Mucosa of rectum (tissue), 2 donors: ENCODE measurements around the gene THSD7A.

Experiments
- H3K27ac ChIP-seq, 2 donors: one replicate each; pipeline ENCODE4 v1.7.0; 2013; ENCODE audit warnings: inconsistent platforms in 2 of 2, low read depth in 2 of 2, low read length in 2 of 2
- H3K27me3 ChIP-seq, 2 donors: one replicate each; pipeline ENCODE4 v1.7.0; 2013; ENCODE audit warnings: low read length in 2 of 2; ENCODE audit not compliant: control insufficient read depth in 2 of 2, insufficient read depth in 2 of 2
- H3K36me3 ChIP-seq, 2 donors: one replicate each; pipeline ENCODE4 v1.7.0; 2013; ENCODE audit warnings: low read length in 2 of 2; ENCODE audit not compliant: control insufficient read depth in 2 of 2, insufficient read depth in 2 of 2
- H3K4me1 ChIP-seq, 2 donors: one replicate each; pipeline ENCODE4 v1.7.0; 2013; ENCODE audit warnings: low read length in 2 of 2, mild to moderate bottlenecking in 1 of 2; ENCODE audit not compliant: control insufficient read depth in 2 of 2, insufficient read depth in 2 of 2
- H3K4me3 ChIP-seq, 2 donors: one replicate each; pipeline ENCODE4 v1.7.0; 2013; ENCODE audit warnings: low read length in 2 of 2
- H3K9ac ChIP-seq, 2 donors: one replicate each; pipeline ENCODE4 v1.7.0; 2013; ENCODE audit warnings: low read length in 2 of 2, low read depth in 1 of 2, mild to moderate bottlenecking in 1 of 2
- H3K9me3 ChIP-seq, 2 donors: one replicate each; pipeline ENCODE4 v1.7.0; 2013; ENCODE audit warnings: low read length in 2 of 2; ENCODE audit not compliant: control insufficient read depth in 2 of 2
- donor health status: healthy.
- donor health status: Normal muscosa, but diverticular disease.

THSD7A gene

DNA sequence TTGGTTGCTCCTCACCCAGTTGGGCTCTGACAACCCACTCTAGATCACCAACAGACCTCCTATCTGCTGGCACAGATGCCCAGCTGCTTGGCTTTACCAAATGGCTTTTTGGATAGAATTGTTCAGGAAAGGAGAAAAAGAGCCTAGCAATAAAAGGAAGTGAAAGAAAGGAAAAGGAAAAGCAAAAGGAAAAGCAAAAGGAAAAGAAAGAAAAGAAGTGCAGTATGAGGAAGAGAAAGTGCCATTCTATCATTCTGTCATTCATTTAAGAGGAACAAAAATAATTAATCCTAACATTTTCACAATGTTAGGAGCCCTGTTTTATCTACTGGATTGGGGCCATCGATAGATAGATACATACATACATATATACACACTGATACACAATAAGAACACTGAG lies 353.6 kb downstream of the THSD7A start:
- Histone ChIP-seq H3K36me3 (no peaks in the 10 kb centered on the region), H3K27ac (no peak overlapping the region), H3K9ac (no peak overlapping the region), H3K4me1 (peaks cover 0 to 2% of the 10 kb centered on the region in 2 donors), H3K9me3 (no peaks in the 10 kb centered on the region), H3K27me3 (no peaks in the 10 kb centered on the region), H3K4me3 (no peak overlapping the region)

DNA sequence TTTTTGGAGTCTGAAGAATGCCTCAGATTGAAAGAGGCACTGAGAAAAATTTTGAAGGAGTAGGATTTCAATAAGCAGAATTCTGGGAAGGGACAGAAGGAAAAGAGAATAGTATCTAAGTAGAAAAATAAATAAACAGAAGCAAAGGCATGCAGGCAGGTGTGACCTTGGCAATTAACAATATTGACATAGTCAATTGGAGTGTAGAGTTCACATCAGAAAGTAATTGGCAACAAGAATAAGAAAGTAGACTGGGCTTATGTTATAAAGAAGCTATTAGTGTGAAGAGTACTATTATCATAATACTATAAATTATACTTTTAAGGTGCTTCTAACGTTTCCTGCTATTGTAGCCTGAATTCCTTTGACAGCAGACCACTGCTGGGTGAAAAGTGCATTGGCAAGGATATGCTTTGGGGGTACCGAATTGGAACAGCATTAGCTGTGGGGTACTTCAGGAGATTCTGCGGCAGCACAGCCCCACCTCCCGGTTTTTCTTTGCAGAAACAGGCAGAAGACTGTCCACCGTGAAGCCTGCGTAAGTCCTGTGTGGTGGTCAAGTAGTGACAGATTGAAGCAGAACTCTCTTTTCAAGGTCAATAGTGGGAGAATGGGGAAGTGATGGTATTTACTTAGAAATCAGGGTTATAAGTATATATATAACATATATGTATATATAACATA lies 357.0 kb downstream of the THSD7A start:
- H3K36me3 ChIP-seq: no peaks in the 10 kb centered on the region
- H3K4me3 ChIP-seq: no peak overlapping the region
- H3K9me3 ChIP-seq: no peaks in the 10 kb centered on the region
- peaks cover 0 to 2% of the 10 kb centered on the region in 2 donors for H3K4me1 ChIP-seq
- no peak overlapping the region for H3K27ac ChIP-seq
- H3K9ac ChIP-seq: no peak overlapping the region
- H3K27me3 ChIP-seq: no peaks in the 10 kb centered on the region

GRCh38 chr7:11473807-11474424 lies 358.1 kb downstream of the THSD7A start:
- Histone ChIP-seq H3K27ac (no peak overlapping the region), H3K4me1 (peaks cover 0 to 2% of the 10 kb centered on the region in 2 donors), H3K9ac (no peak overlapping the region), H3K9me3 (no peaks in the 10 kb centered on the region), H3K4me3 (no peak overlapping the region), H3K36me3 (no peaks in the 10 kb centered on the region), H3K27me3 (no peaks in the 10 kb centered on the region)

GRCh38 chr7:11473220-11473619 lies 358.8 kb downstream of the THSD7A start:
- no peaks in the 10 kb centered on the region for H3K27me3 ChIP-seq
- H3K4me3 ChIP-seq: no peak overlapping the region
- no peak overlapping the region for H3K9ac ChIP-seq
- H3K4me1 ChIP-seq: peaks cover 0 to 2% of the 10 kb centered on the region in 2 donors
- no peak overlapping the region for H3K27ac ChIP-seq
- no peaks in the 10 kb centered on the region for H3K9me3 ChIP-seq
- H3K36me3 ChIP-seq: no peaks in the 10 kb centered on the region

DNA sequence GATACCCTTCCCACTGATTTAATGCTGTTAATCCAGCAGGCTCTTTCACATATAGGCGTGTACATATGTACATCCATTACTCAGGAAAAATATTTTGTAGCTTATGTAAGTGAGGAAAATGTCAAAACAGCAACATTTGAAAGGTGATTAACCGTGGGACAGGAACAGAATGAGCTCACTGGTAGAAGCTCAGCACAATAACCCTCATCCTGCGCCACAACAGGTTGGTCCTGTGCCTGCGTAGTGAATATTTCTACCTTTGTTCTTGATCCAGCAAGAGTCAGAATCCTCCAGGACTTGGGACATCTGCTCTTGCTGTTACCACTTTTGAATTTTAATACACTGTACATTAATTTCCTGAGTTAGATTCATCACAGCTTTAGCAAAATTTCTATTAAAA lies 359.4 kb downstream of the THSD7A start:
- Histone ChIP-seq H3K9ac (no peak overlapping the region), H3K36me3 (no peaks in the 10 kb centered on the region), H3K9me3 (no peaks in the 10 kb centered on the region), H3K27ac (no peak overlapping the region), H3K27me3 (no peaks in the 10 kb centered on the region), H3K4me3 (no peak overlapping the region), H3K4me1 (peaks cover 0 to 2% of the 10 kb centered on the region in 2 donors)

- Histone ChIP-seq H3K9ac (no peak overlapping the region), H3K4me1 (peaks cover 0 to 2% of the 10 kb centered on the region in 2 donors), H3K4me3 (no peak overlapping the region), H3K27me3 (no peaks in the 10 kb centered on the region), H3K36me3 (no peaks in the 10 kb centered on the region), H3K27ac (no peak overlapping the region), H3K9me3 (no peaks in the 10 kb centered on the region)
These were observed 360.7 kb downstream of the THSD7A start for GRCh38 chr7:11471255-11471654.

GRCh38 chr7:11469028-11469745 lies 362.8 kb downstream of the THSD7A start:
- Histone ChIP-seq H3K4me3 (no peak overlapping the region), H3K27ac (no peak overlapping the region), H3K36me3 (no peaks in the 10 kb centered on the region), H3K9ac (no peak overlapping the region), H3K9me3 (no peaks in the 10 kb centered on the region), H3K4me1 (no peaks in the 10 kb centered on the region), H3K27me3 (no peaks in the 10 kb centered on the region)

- no peak overlapping the region for H3K9ac ChIP-seq
- H3K4me3 ChIP-seq: no peak overlapping the region
- H3K9me3 ChIP-seq: no peaks in the 10 kb centered on the region
- no peaks in the 10 kb centered on the region for H3K4me1 ChIP-seq
- no peaks in the 10 kb centered on the region for H3K36me3 ChIP-seq
- H3K27me3 ChIP-seq: no peaks in the 10 kb centered on the region
- H3K27ac ChIP-seq: no peak overlapping the region
These were observed 365.4 kb downstream of the THSD7A start for GRCh38 chr7:11466517-11467105.

DNA sequence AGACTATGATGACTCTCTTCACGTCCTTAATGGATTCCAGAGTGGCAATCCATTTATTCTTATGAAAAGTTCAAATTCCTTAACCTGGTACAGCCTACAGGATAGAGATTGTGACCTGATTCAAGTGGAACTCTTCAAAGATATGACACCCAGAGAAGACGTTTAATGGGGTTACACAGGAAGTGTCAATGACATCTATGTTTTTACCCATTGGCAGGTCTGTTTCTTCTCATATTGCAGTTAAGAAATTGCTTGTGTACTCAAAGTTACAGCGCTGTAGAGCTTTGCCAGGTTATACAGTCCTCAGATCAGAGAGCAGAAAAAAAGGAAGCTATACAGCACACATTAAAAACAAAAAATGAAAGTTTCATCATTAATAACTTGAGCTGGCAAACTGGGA lies 367.4 kb downstream of the THSD7A start:
- Histone ChIP-seq H3K9ac (no peak overlapping the region), H3K4me1 (no peaks in the 10 kb centered on the region), H3K9me3 (no peaks in the 10 kb centered on the region), H3K4me3 (no peak overlapping the region), H3K27ac (no peak overlapping the region), H3K27me3 (no peaks in the 10 kb centered on the region), H3K36me3 (no peaks in the 10 kb centered on the region)

DNA sequence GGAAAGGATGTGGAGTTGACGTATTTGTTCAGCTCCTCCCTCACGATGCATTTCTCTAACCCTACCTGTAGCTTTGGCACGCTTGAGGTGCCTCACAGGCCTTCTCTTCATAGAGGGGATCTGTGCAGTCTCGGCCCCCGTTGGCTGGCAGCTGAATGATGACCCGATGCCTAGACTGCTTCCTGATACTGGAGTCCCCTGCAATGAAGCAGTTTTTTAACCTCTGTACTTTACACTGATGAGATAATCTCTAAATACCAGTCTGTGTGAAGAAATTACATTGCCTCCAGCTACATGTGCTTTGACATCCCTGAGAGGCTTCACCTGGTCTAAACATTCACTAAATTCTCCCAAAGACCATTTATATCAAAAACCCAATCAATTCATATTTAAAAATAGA lies 370.1 kb downstream of the THSD7A start:
- Histone ChIP-seq H3K4me1 (no peaks in the 10 kb centered on the region), H3K4me3 (no peak overlapping the region), H3K27me3 (no peaks in the 10 kb centered on the region), H3K36me3 (no peaks in the 10 kb centered on the region), H3K27ac (no peak overlapping the region), H3K9me3 (no peaks in the 10 kb centered on the region), H3K9ac (no peak overlapping the region)
